ENCODE data around the gene RNASE12. TPM values are rescaled to one million over a fixed set of nuclear protein-coding genes. Genes with fewer than 3 reads are reported as not detected.

RNASE12 gene
- total and polyA plus RNA-seq, 2 experiments from 2014 or later, result not detected

GRCh38 chr14:20551606-20552005 lies 39.6 kb downstream of the RNASE12 start (continued):
- TF ChIP-seq ZNF462 (CRISPR knock-in tag; IDR thresholded peaks at IDR 0.05), result no peak
- no peak for TF ChIP-seq CREB1 (CRISPR knock-in tag; IDR thresholded peaks at IDR 0.05; ENCODE audit: low read depth)

GRCh38 chr14:20550926-20551325 lies 40.2 kb downstream of the RNASE12 start:
- DNase-seq (ENCODE audit: low spot score) (no peak), ATAC-seq (no peak)
- H3K9me3 Mint-ChIP-seq, result no peaks in the 10 kb centered on the region
- H3K27ac ChIP-seq (ENCODE audit: low read depth), result no peak overlapping the region
- no peaks in the 10 kb centered on the region for H3K79me2 ChIP-seq (replicated peaks; ENCODE audit: insufficient read depth)
- H3K4me3 Mint-ChIP-seq, result no peak overlapping the region
- H3F3A ChIP-seq (replicated peaks; ENCODE audit: low read depth), result no peaks in the 10 kb centered on the region
- no peak overlapping the region for H3K27ac Mint-ChIP-seq
- no peaks in the 10 kb centered on the region for H4K20me1 ChIP-seq (replicated peaks; ENCODE audit: insufficient read depth)
- H3K27me3 Mint-ChIP-seq (ENCODE audit: insufficient read depth, low read depth, poor library complexity), result peaks cover 2% of the 10 kb centered on the region
- peaks cover 6% of the 10 kb centered on the region for H3K4me1 Mint-ChIP-seq
- H2AFZ ChIP-seq, result no peak overlapping the region
- H3K4me3 ChIP-seq, result no peak overlapping the region
- no peaks in the 10 kb centered on the region for H3K36me3 ChIP-seq (ENCODE audit: insufficient read depth)
- H3K9me2 ChIP-seq (ENCODE audit: insufficient read depth), result peaks cover 12% of the 10 kb centered on the region
- no peaks in the 10 kb centered on the region for H3K36me3 Mint-ChIP-seq (ENCODE audit: low read depth)
- H3K4me1 ChIP-seq (ENCODE audit: insufficient read depth), result 0 out of 2 replicates have a peak, but pooled peaks cover 7% of the 10 kb centered on the region
- H3K4me2 ChIP-seq, result no peak overlapping the region
- H3K27me3 ChIP-seq (ENCODE audit: insufficient read depth), result no peaks in the 10 kb centered on the region
- TF ChIP-seq CREB1 (CRISPR knock-in tag; IDR thresholded peaks at IDR 0.05; ENCODE audit: low read depth), result no peak
- no peak for TF ChIP-seq POLR2AphosphoS5 (IDR thresholded peaks at IDR 0.05; ENCODE audit: low read depth)
- TF ChIP-seq ZNF331 (CRISPR knock-in tag; IDR thresholded peaks at IDR 0.05; ENCODE audit: low read depth), result no peak
- no peak for TF ChIP-seq ETS1 (IDR thresholded peaks at IDR 0.05)
- TF ChIP-seq CTCF (conservative IDR thresholded peaks at IDR 0.05; ENCODE audit: low read depth in 2 of 2), result no peak
- TF ChIP-seq ZNF114 (CRISPR knock-in tag; IDR thresholded peaks at IDR 0.05), result no peak
- no peak for TF ChIP-seq EZH2 (IDR thresholded peaks at IDR 0.05; ENCODE audit: low read depth, unreplicated experiment)
- no peak for TF ChIP-seq REST (IDR thresholded peaks at IDR 0.05; ENCODE audit: unreplicated experiment)
- TF ChIP-seq STAT1 (IDR thresholded peaks at IDR 0.05; ENCODE audit: unreplicated experiment), result no peak

Data from GM23338 (cell line).